H1 (cell line): Measurements from ENCODE around the gene LPP. TPM values are rescaled to one million over a fixed set of nuclear protein-coding genes. Genes with fewer than 3 reads are reported as not detected.

Source experiments
- CTCF ChIA-PET: fragments of 300-600 bp; sonication (Branson Sonifier 250); formaldehyde crosslinking; loops from one replicate; lab custom pipeline; 2021; ENCODE audit not compliant: partially characterized antibody; lab: Charles Lee
- POLR2A ChIA-PET: fragments of 300-600 bp; sonication (Branson Sonifier 250); formaldehyde crosslinking; loops from one replicate; lab custom pipeline; 2021; ENCODE audit warnings: inconsistent platforms; ENCODE audit not compliant: partially characterized antibody; lab: Charles Lee
- DNase-seq, 2 experiments: peaks; one replicate each; pipeline versions ENCODE4 v3.0.0 to v3.0.0-alpha.2; 2010 to 2022; ENCODE audit warnings: low spot score in 2 of 2, low read depth in 1 of 2, mixed read lengths in 1 of 2
- FAIRE-seq: peaks from 2 replicates; lab custom pipeline; 2011; peaks lifted over from hg19 to GRCh38; lab: Jason Lieb, UNC
- H2AFZ ChIP-seq: 2 replicates; pipeline ENCODE4 v1.8.1; 2012; ENCODE audit warnings: low read length, inconsistent platforms
- H2AK5ac ChIP-seq: 2 replicates; pipeline ENCODE4 v1.6.1; 2013; ENCODE audit warnings: low read depth, low read length
- H2BK120ac ChIP-seq: replicated peaks from 2 replicates; pipeline ENCODE3; 2013; ENCODE audit warnings: low read depth, low read length, inconsistent platforms
- H2BK12ac ChIP-seq: 2 replicates; pipeline ENCODE4 v1.6.1; 2013; ENCODE audit warnings: low read depth, low read length
- H2BK15ac ChIP-seq: 2 replicates; pipeline ENCODE4 v1.6.1; 2013; ENCODE audit warnings: low read length
- H2BK20ac ChIP-seq: 2 replicates; pipeline ENCODE4 v1.6.1; 2013; ENCODE audit warnings: low read length
- H2BK5ac ChIP-seq: 2 replicates; pipeline ENCODE4 v1.6.1; 2013; ENCODE audit warnings: low read depth, low read length
- H3K14ac ChIP-seq: 2 replicates; pipeline ENCODE4 v1.6.1; 2013; ENCODE audit warnings: inconsistent platforms; ENCODE audit not compliant: insufficient read length
- H3K18ac ChIP-seq: 2 replicates; pipeline ENCODE4 v1.6.1; 2013; ENCODE audit warnings: low read length; ENCODE audit errors: extremely low read depth
- H3K23ac ChIP-seq: 2 replicates; pipeline ENCODE4 v1.6.1; 2013; ENCODE audit warnings: inconsistent platforms; ENCODE audit not compliant: insufficient read length
- H3K23me2 ChIP-seq: 2 replicates; pipeline ENCODE4 v1.6.1; 2013; ENCODE audit warnings: low read depth, low read length
- H3K27ac ChIP-seq: 2 replicates; pipeline ENCODE4 v1.6.1; 2011; ENCODE audit warnings: low read depth, low read length, inconsistent platforms
- H3K27me3 ChIP-seq, 4 experiments: replicated peaks in 1 of 4; 1 replicate in 1 of 4; 2 replicates in 3 of 4; pipeline versions ENCODE4 v1.6.1 to v1.8.1; 2011 to 2013; ENCODE audit warnings: low read length in 3 of 4, mild to moderate bottlenecking in 3 of 4, inconsistent platforms in 2 of 4, mixed read lengths in 2 of 4, moderate library complexity in 1 of 4; ENCODE audit not compliant: control insufficient read depth in 3 of 4, insufficient read depth in 3 of 4; ENCODE audit errors: extremely low read depth in 1 of 4
- H3K36me3 ChIP-seq, 4 experiments: 2 replicates each; pipeline versions ENCODE4 v1.6.1 to v1.8.1; 2011 to 2013; ENCODE audit warnings: mild to moderate bottlenecking in 4 of 4, low read length in 3 of 4, moderate library complexity in 2 of 4, control low read depth in 1 of 4, inconsistent platforms in 1 of 4; ENCODE audit not compliant: insufficient read depth in 4 of 4, control insufficient read depth in 2 of 4
- H3K4ac ChIP-seq: replicated peaks from 2 replicates; pipeline ENCODE3; 2013; ENCODE audit warnings: low read length, low read depth, mixed read lengths, inconsistent platforms; ENCODE audit not compliant: insufficient read length
- H3K4me1 ChIP-seq, 4 experiments: replicated peaks in 1 of 4; 1 replicate in 1 of 4; 2 replicates in 3 of 4; pipeline versions ENCODE4 v1.6.1 to v1.8.1; 2011 to 2013; ENCODE audit warnings: low read length in 3 of 4, inconsistent platforms in 2 of 4, mixed read lengths in 1 of 4; ENCODE audit not compliant: insufficient read depth in 4 of 4, control insufficient read depth in 3 of 4
- H3K4me2 ChIP-seq, 2 experiments: 2 replicates each; pipeline versions ENCODE4 v1.6.1 to v1.8.1; 2011 to 2013; ENCODE audit warnings: low read depth in 2 of 2, low read length in 2 of 2, control low read depth in 1 of 2, inconsistent platforms in 1 of 2, mild to moderate bottlenecking in 1 of 2; ENCODE audit not compliant: insufficient read depth in 1 of 2
- H3K4me3 ChIP-seq, 4 experiments: fragments of 200-600, 300-600 bp in 1 of 4; sonication (generic), shearing (Covaris generic), sonication (Bioruptor Twin) in 1 of 4; 2 replicates each; pipeline versions ENCODE4 v1.5.1 to v1.8.1; 2011 to 2016; ENCODE audit warnings: low read length in 4 of 4, low read depth in 3 of 4, control low read depth in 2 of 4, inconsistent platforms in 2 of 4, mild to moderate bottlenecking in 2 of 4, mixed read lengths in 1 of 4, moderate library complexity in 1 of 4; ENCODE audit not compliant: insufficient read depth in 2 of 4; ENCODE audit errors: extremely low read depth in 1 of 4
- H3K56ac ChIP-seq: replicated peaks from 2 replicates; pipeline ENCODE3; 2013; ENCODE audit warnings: low read depth, mild to moderate bottlenecking, mixed read lengths, low read length, inconsistent platforms; ENCODE audit not compliant: insufficient read length
- H3K79me1 ChIP-seq: 2 replicates; pipeline ENCODE4 v1.6.1; 2013; ENCODE audit warnings: low read depth, low read length, control low read depth
- H3K79me2 ChIP-seq, 2 experiments: 2 replicates each; pipeline versions ENCODE4 v1.6.1 to v1.8.1; 2012 to 2013; ENCODE audit warnings: low read length in 2 of 2, mild to moderate bottlenecking in 2 of 2, inconsistent platforms in 1 of 2; ENCODE audit not compliant: insufficient read depth in 2 of 2, control insufficient read depth in 1 of 2
- H3K9ac ChIP-seq, 4 experiments: replicated peaks in 1 of 4; 1 replicate in 1 of 4; 2 replicates in 3 of 4; pipeline versions ENCODE4 v1.6.1 to v1.8.1; 2011 to 2013; ENCODE audit warnings: low read depth in 3 of 4, low read length in 3 of 4, control low read depth in 2 of 4, mild to moderate bottlenecking in 2 of 4, moderate library complexity in 2 of 4, inconsistent platforms in 1 of 4; ENCODE audit errors: extremely low read depth in 1 of 4
- H3K9me3 ChIP-seq, 2 experiments: 2 replicates each; pipeline versions ENCODE4 v1.6.1 to v1.8.1; 2012 to 2013; ENCODE audit warnings: mild to moderate bottlenecking in 2 of 2, moderate library complexity in 2 of 2, control low read depth in 1 of 2, inconsistent platforms in 1 of 2, low read depth in 1 of 2, low read length in 1 of 2, mixed read lengths in 1 of 2; ENCODE audit not compliant: insufficient read depth in 2 of 2
- H4K20me1 ChIP-seq, 2 experiments: replicated peaks in 1 of 2; 2 replicates each; pipeline versions ENCODE3 to v1.8.1; 2011 to 2013; ENCODE audit warnings: inconsistent platforms in 2 of 2, low read length in 2 of 2, mild to moderate bottlenecking in 1 of 2; ENCODE audit not compliant: insufficient read depth in 2 of 2, control insufficient read depth in 1 of 2
- H4K5ac ChIP-seq: 2 replicates; pipeline ENCODE4 v1.6.1; 2013; ENCODE audit warnings: low read length, low read depth, mixed read lengths, inconsistent platforms; ENCODE audit not compliant: insufficient read length
- H4K8ac ChIP-seq: 2 replicates; pipeline ENCODE4 v1.8.0; 2013; ENCODE audit warnings: mild to moderate bottlenecking, moderate library complexity, low read length, inconsistent platforms; ENCODE audit not compliant: insufficient read depth; ENCODE audit errors: extremely low read depth
- H4K91ac ChIP-seq: replicated peaks from 2 replicates; pipeline ENCODE3; 2013; ENCODE audit warnings: low read length, mixed read lengths, inconsistent platforms; ENCODE audit not compliant: insufficient read length
- KDM5A ChIP-seq: fragments of 200-600 bp; IDR thresholded peaks from 2 replicates; pipeline ENCODE4 v1.7.1; 2012; ENCODE audit warnings: mild to moderate bottlenecking, low read length, inconsistent platforms, mixed read lengths
- SIRT6 ChIP-seq: IDR thresholded peaks from one replicate; pipeline ENCODE4 v1.7.1; 2012; ENCODE audit warnings: low read length, inconsistent platforms
- SIX5 ChIP-seq: IDR thresholded peaks from 2 replicates; pipeline ENCODE4 v1.6.1; 2011; ENCODE audit warnings: mild to moderate bottlenecking, low read depth, low read length
- SP2 ChIP-seq: IDR thresholded peaks from 2 replicates; pipeline ENCODE4 v1.6.1; 2012; ENCODE audit warnings: mild to moderate bottlenecking, low read length, inconsistent platforms
- SP4 ChIP-seq: IDR thresholded peaks from 2 replicates; pipeline ENCODE4 v1.6.1; 2012; ENCODE audit warnings: low read length, inconsistent platforms
- WGBS, 2 experiments: shearing (Covaris generic) in 1 of 2; methylation state at CpG; one replicate each; pipeline versions ENCODE4 v1.1.6 to v1.1.7; 2013 to 2015; ENCODE audit warnings: low lambda C conversion rate in 2 of 2, mixed read lengths in 2 of 2, inconsistent platforms in 1 of 2, low coverage in 1 of 2, missing lambda C conversion rate in 1 of 2; ENCODE audit not compliant: insufficient replicate concordance in 2 of 2, insufficient coverage in 1 of 2, insufficient read length in 1 of 2; ENCODE audit errors: extremely low coverage in 1 of 2, missing lambda C conversion rate in 1 of 2; 5-methylcytosine and 5-hydroxymethylcytosine counted together
- polyA plus RNA-seq, 7 experiments: library from polyadenylated mRNA; depleted of rRNA in 3 of 7; stranded (reverse) in 5 of 7; unstranded in 2 of 7; fragments of >200 nt in 5 of 7; fragments of 200-250 nt in 2 of 7; gene quantifications; 1 replicate in 5 of 7; 2 replicates in 1 of 7; 4 replicates in 1 of 7; pipeline versions ENCODE4 v1.2.1 to v1.2.3, GENCODE V29; 2011 to 2013; ENCODE audit warnings: missing spikeins in 2 of 7, mixed read lengths in 2 of 7
- total RNA-seq: library from RNA; stranded (reverse); fragmentation: NEBNext Ultra II Directional; extraction: Animal tissue kit (Norgen Biotek cat#: 25700); gene quantifications from 2 replicates; pipeline ENCODE4 v1.2.1, GENCODE V29; 2021

The LPP gene
- total and polyA plus RNA-seq, 2 of the 8 experiments (the other 6 are each of a cell fraction or from before 2014, with no cell fraction given): 10.0 to 53.3 TPM

- TF ChIP-seq KDM5A: no peak
- no peak for TF ChIP-seq SP2
- TF ChIP-seq SP4: no peak
- TF ChIP-seq SIRT6: no peak
- TF ChIP-seq SIX5: no peak
- H3K4ac ChIP-seq: no peak overlapping the region
- ChIA-PET POLR2A (no interaction called here), CTCF (no interaction called here)
- H2BK12ac ChIP-seq: no peak overlapping the region
- no peak overlapping the region for H4K5ac ChIP-seq
- no peak overlapping the region for H4K8ac ChIP-seq
- no peak overlapping the region for H3K18ac ChIP-seq
- no peak overlapping the region for H2BK5ac ChIP-seq
- no peak overlapping the region for H2BK15ac ChIP-seq
- no peak overlapping the region for H2BK120ac ChIP-seq
- no peak overlapping the region for H3K23ac ChIP-seq
- no peaks in the 10 kb centered on the region for H3K79me2 ChIP-seq
- H3K27ac ChIP-seq: no peak overlapping the region
- H3K79me1 ChIP-seq: no peaks in the 10 kb centered on the region
- no peaks in the 10 kb centered on the region for H4K20me1 ChIP-seq
- no peak overlapping the region for H3K9ac ChIP-seq
- no peak overlapping the region for H2BK20ac ChIP-seq
- no peaks in the 10 kb centered on the region; the same call in 1 of the 2 replicates for H3K23me2 ChIP-seq
- no peaks in the 10 kb centered on the region for H3K9me3 ChIP-seq
- no peaks in the 10 kb centered on the region for H3K4me1 ChIP-seq
- H3K4me2 ChIP-seq: no peak overlapping the region
- H2AK5ac ChIP-seq: no peak overlapping the region
- FAIRE-seq: no peak
- WGBS, 2 experiments: 77% methylated on average over 3 of the region's 3 CpGs; no CpG with 5 or more reads in 1 of the 2 experiments
- no peak overlapping the region for H2AFZ ChIP-seq
- H3K27me3 ChIP-seq: no peaks in the 10 kb centered on the region
- no peak overlapping the region for H3K14ac ChIP-seq
- DNase-seq: no peak
- H3K56ac ChIP-seq: no peak overlapping the region
- no peak overlapping the region for H3K4me3 ChIP-seq
- H3K36me3 ChIP-seq: no peaks in the 10 kb centered on the region; a peak in 1 of 8 replicates
- no peak overlapping the region for H4K91ac ChIP-seq
Measured at GRCh38 chr3:188624384-188624783, 470.4 kb downstream of the LPP start.
